ENCODE results near the gene NEUROD2. TPM values are rescaled to one million over a fixed set of nuclear protein-coding genes. Genes with fewer than 3 reads are reported as not detected.

The NEUROD2 gene
- total RNA-seq, 2 experiments from 2014 or later = not detected

DNA sequence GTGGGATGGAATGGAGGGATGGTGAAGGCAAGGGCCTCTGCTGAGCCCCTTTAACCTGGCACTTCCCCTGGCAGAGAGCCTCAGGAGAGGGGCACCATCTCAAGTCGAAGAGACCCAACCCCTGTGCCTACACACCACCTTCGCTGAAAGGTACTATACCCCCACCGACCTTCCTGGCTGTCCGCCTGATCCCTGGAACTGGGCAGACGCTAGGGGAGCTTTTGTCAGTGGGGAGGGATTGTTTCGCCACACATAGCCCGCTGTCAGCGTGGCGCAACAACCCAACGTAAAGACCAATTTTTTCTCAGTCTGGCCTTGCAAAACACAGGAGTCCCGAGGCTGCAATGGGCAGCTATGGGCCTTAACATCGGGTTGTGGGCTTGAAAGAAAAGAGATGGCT is 22.2 kb upstream of the NEUROD2 start:
- ATAC-seq (ENCODE audit: poor library complexity) (no peak), DNase-seq (no peak)
- no peaks in the 10 kb centered on the region for H3K36me3 Mint-ChIP-seq (ENCODE audit: low read depth)
- Histone ChIP-seq H3K36me3 (ENCODE audit: insufficient read depth, low read length) (no peaks in the 10 kb centered on the region), H3K27me3 (ENCODE audit: control insufficient read depth in 1 of 2, insufficient read depth in 2 of 2, low read length in 2 of 2) (peaks cover 30 to 39% of the 10 kb centered on the region in 2 experiments), H3K9me3 (ENCODE audit: control insufficient read depth in 1 of 2, insufficient read depth in 1 of 2, low read length in 2 of 2) (peaks cover 0 to 7% of the 10 kb centered on the region in 2 experiments), H3K4me1 (ENCODE audit: insufficient read depth, low read length) (peaks cover 30% of the 10 kb centered on the region), H3K27ac (ENCODE audit: low read depth in 1 of 2, low read length in 2 of 2) (no peak overlapping the region), H3K4me3 (ENCODE audit: low read length) (no peak overlapping the region)
- intact Hi-C loops (cut with DNase I, micrococcal nuclease) = loop anchor here (10.0 kb wide), 2 partner anchors 235 to 325 kb away; partner anchors contain the start of genes IKZF3 (in 1 of the 2) and ZPBP2 (in 1 of the 2)
- H3K27me3 Mint-ChIP-seq = peaks cover 43% of the 10 kb centered on the region
- no peak overlapping the region for H3K4me3 Mint-ChIP-seq
- H3K27ac Mint-ChIP-seq = no peak overlapping the region
- peaks cover 25% of the 10 kb centered on the region for H3K4me1 Mint-ChIP-seq (ENCODE audit: low read depth)
- ChIA-PET CTCF (interaction anchor here (5.7 kb wide), 1 partner anchor 7 kb away, joined by 65 read pairs; no protein-coding TSS in a partner anchor), POLR2A (interaction anchor here (1.6 kb wide), 1 partner anchor 101 kb away, joined by 3 read pairs; the partner anchor contains the start of gene MIEN1)
- TF ChIP-seq, protein P1, sequence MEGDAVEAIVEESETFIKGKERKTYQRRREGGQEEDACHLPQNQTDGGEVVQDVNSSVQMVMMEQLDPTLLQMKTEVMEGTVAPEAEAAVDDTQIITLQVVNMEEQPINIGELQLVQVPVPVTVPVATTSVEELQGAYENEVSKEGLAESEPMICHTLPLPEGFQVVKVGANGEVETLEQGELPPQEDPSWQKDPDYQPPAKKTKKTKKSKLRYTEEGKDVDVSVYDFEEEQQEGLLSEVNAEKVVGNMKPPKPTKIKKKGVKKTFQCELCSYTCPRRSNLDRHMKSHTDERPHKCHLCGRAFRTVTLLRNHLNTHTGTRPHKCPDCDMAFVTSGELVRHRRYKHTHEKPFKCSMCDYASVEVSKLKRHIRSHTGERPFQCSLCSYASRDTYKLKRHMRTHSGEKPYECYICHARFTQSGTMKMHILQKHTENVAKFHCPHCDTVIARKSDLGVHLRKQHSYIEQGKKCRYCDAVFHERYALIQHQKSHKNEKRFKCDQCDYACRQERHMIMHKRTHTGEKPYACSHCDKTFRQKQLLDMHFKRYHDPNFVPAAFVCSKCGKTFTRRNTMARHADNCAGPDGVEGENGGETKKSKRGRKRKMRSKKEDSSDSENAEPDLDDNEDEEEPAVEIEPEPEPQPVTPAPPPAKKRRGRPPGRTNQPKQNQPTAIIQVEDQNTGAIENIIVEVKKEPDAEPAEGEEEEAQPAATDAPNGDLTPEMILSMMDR (IDR thresholded peaks at IDR 0.05) = no peak
- no peaks in the 10 kb centered on the region for H3K9me3 Mint-ChIP-seq

DNA sequence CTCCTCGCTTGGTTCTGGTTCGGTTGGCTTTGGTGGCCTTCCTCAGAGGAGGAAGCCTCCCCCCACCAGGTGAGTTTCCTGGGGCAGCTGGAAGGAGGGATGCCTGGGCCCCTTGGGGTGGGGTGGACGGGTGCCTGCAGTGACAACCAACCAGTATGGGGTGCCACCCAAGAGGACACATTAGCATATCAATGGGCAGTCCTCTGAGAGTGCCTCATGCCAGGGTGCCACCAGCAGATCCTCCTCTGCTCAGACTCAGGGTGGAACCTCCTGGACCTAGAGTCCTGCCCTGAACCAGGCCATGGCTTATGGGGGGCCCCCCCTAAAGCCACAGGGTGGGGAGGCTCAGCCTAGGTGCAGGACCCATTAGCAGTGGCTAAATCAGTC is 21.8 kb upstream of the NEUROD2 start:
- peaks cover 23% of the 10 kb centered on the region for H3K4me1 Mint-ChIP-seq (ENCODE audit: low read depth)
- Histone ChIP-seq H3K36me3 (ENCODE audit: insufficient read depth, low read length) (no peaks in the 10 kb centered on the region), H3K4me3 (ENCODE audit: low read length) (no peak overlapping the region), H3K9me3 (ENCODE audit: control insufficient read depth in 1 of 2, insufficient read depth in 1 of 2, low read length in 2 of 2) (peaks cover 0 to 7% of the 10 kb centered on the region in 2 experiments), H3K4me1 (ENCODE audit: insufficient read depth, low read length) (peaks cover 26% of the 10 kb centered on the region), H3K27me3 (ENCODE audit: control insufficient read depth in 1 of 2, insufficient read depth in 2 of 2, low read length in 2 of 2) (peaks cover 30 to 42% of the 10 kb centered on the region in 2 experiments), H3K27ac (ENCODE audit: low read depth in 1 of 2, low read length in 2 of 2) (no peak overlapping the region)
- no peaks in the 10 kb centered on the region for H3K9me3 Mint-ChIP-seq
- ChIA-PET CTCF (no interaction called here), POLR2A (interaction anchor here (0.6 to 1.6 kb wide), 2 partner anchors 101 to 176 kb away, joined by 3 read pairs; partner anchors contain the start of gene MIEN1)
- H3K27ac Mint-ChIP-seq = no peak overlapping the region
- H3K27me3 Mint-ChIP-seq = peaks cover 47% of the 10 kb centered on the region
- no peak overlapping the region for H3K4me3 Mint-ChIP-seq
- TF ChIP-seq, protein P1 (IDR thresholded peaks at IDR 0.05) = no peak
- DNase-seq (no peak), ATAC-seq (ENCODE audit: poor library complexity) (no peak)
- no peaks in the 10 kb centered on the region for H3K36me3 Mint-ChIP-seq (ENCODE audit: low read depth)
- intact Hi-C loops (cut with DNase I, micrococcal nuclease) = loop anchor here in 1 of 2 experiments (10.0 kb wide), 1 partner anchor 235 kb away; the partner anchor contains the start of genes IKZF3 and ZPBP2

DNA sequence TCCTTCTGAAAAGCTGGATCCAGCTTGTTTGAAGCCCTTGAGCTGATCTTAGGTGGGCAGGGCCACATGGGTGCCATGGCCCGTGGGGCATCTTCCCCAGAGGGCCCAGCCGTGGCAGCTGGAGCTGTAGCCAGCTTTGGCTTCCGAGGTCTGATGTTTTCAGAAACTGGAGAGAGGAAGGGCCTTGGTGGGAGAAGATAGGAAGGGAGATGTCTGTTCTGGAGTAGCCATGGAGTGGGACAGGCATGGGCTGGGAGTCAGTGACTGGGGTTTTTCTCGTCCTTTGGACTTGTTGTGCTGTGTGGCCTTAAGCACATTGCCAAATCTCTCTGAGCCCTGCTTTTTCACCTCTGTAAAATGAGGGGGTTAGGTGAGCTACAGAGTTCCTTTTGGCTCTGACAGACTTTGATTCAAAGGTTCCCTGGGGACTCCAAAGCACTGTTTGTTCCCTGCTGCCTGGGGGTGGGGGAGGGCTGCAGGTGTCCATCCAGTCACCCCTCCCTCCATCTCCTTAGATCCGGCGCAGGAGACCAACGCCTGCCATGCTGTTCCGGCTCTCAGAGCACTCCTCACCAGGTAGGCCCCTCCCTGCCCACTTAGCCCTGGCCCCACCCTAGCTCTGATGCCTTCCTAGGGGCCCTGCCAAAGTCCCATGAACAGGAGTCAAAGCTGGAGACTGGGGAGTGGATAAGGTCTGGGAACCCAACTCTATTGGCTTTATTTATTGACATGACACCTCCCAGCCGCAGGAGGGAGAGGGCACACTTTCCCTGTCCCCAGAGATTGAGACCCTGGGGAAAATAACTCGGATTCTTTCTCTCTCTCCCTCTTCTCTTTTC is 21.2 kb upstream of the NEUROD2 start:
- intact Hi-C loops (cut with DNase I, micrococcal nuclease) = loop anchor here in 1 of 2 experiments (10.0 kb wide), 1 partner anchor 236 kb away; the partner anchor contains the start of genes IKZF3 and ZPBP2
- H3K27me3 ChIP-seq (ENCODE audit: control insufficient read depth in 1 of 2, insufficient read depth in 2 of 2, low read length in 2 of 2) = peaks cover 30 to 42% of the 10 kb centered on the region in 2 experiments
- peaks cover 47% of the 10 kb centered on the region for H3K27me3 Mint-ChIP-seq
- CTCF ChIA-PET = interaction anchor here (0.7 kb wide), 1 partner anchor 25 kb away, joined by 3 read pairs; no protein-coding TSS in a partner anchor
- H3K27ac Mint-ChIP-seq = no peak overlapping the region
- no peaks in the 10 kb centered on the region for H3K36me3 Mint-ChIP-seq (ENCODE audit: low read depth)
- POLR2A ChIA-PET = interaction anchor here (0.6 to 1.1 kb wide), 2 partner anchors 9 to 177 kb away, joined by 3 to 5 read pairs; partner anchors contain the start of gene STARD3
- H3K4me1 ChIP-seq (ENCODE audit: insufficient read depth, low read length) = peaks cover 21% of the 10 kb centered on the region
- H3K4me3 Mint-ChIP-seq = no peak overlapping the region
- H3K9me3 ChIP-seq (ENCODE audit: control insufficient read depth in 1 of 2, insufficient read depth in 1 of 2, low read length in 2 of 2) = peaks cover 0 to 7% of the 10 kb centered on the region in 2 experiments
- no peak overlapping the region for H3K4me3 ChIP-seq (ENCODE audit: low read length)
- H3K4me1 Mint-ChIP-seq (ENCODE audit: low read depth) = peaks cover 20% of the 10 kb centered on the region
- no peaks in the 10 kb centered on the region for H3K9me3 Mint-ChIP-seq
- DNase-seq (no peak), ATAC-seq (ENCODE audit: poor library complexity) (no peak)
- H3K27ac ChIP-seq (ENCODE audit: low read depth in 1 of 2, low read length in 2 of 2) = no peak overlapping the region
- TF ChIP-seq, protein P1 (IDR thresholded peaks at IDR 0.05) = no peak
- H3K36me3 ChIP-seq (ENCODE audit: insufficient read depth, low read length) = no peaks in the 10 kb centered on the region

All from CD4-positive, alpha-beta T cell (primary cell).